Lower leg skin (tissue), 4 donors: ENCODE data around the gene FAM221B. TPM values are rescaled to one million over a fixed set of nuclear protein-coding genes. Genes with fewer than 3 reads are reported as not detected.

Experiments used
- DNase-seq, 2 donors: peaks; one replicate each; pipeline ENCODE4 v3.0.0-alpha.2; 2019; ENCODE audit warnings: low spot score in 2 of 2
- H3K4me3 ChIP-seq: fragments of 200-600 bp; sonication (generic); 2 replicates; pipeline ENCODE4 v1.5.1; 2017; ENCODE audit warnings: mild to moderate bottlenecking, low read depth; ENCODE audit not compliant: poor library complexity, severe bottlenecking
- CTCF ChIP-seq, 3 donors: fragments of 450-650 bp; IDR thresholded peaks; one replicate each; pipeline ENCODE4 v1.5.1; 2016; ENCODE audit warnings: antibody characterized with exemption in 3 of 3, mild to moderate bottlenecking in 3 of 3, moderate library complexity in 2 of 3
- POLR2A ChIP-seq, 2 donors: fragments of 450-650 bp; IDR thresholded peaks; one replicate each; pipeline ENCODE4 v1.6.1; 2016 to 2017; ENCODE audit warnings: antibody characterized with exemption in 2 of 2, mild to moderate bottlenecking in 1 of 2, moderate library complexity in 1 of 2
- WGBS, 2 donors: methylation state at CpG; one replicate each; pipeline ENCODE4 v1.1.5; 2018; 5-methylcytosine and 5-hydroxymethylcytosine counted together
- intact Hi-C: fragments of 100-400 bp; cut with DNase I; formaldehyde crosslinking; loops from one replicate; pipeline ENCODE4 v1.15.0; 2023; ENCODE audit warnings: low total_unique reads
- total RNA-seq, 4 donors: library from RNA; depleted of rRNA; stranded (reverse); fragments of >200 nt; gene quantifications; one replicate each; pipeline ENCODE4 v1.1.0, GENCODE V29; 2016

The FAM221B gene
- total RNA-seq, 4 donors from 2014 or later, result not detected

GRCh38 chr9:35792826-35793225 is 35.7 kb downstream of the FAM221B start:
- intact Hi-C loops, result loop anchor here (5.0 kb wide), 2 partner anchors 89 to 154 kb away; no protein-coding TSS in a partner anchor
- WGBS, 2 donors, result 83 to 86% methylated on average over 14 of the region's 14 CpGs
- H3K4me3 ChIP-seq, result no peak overlapping the region
- TF ChIP-seq CTCF (IDR thresholded peaks at IDR 0.05) (no peak), POLR2A (IDR thresholded peaks at IDR 0.05) (no peak)
- DNase-seq, result no peak

GRCh38 chr9:35792024-35792813 is 36.3 kb downstream of the FAM221B start:
- H3K4me3 ChIP-seq, result no peak overlapping the region
- no peak for DNase-seq
- 70 to 78% methylated on average over 23 to 26 of the region's 34 CpGs for WGBS, 2 donors
- intact Hi-C loops, result loop anchor here (5.0 kb wide), 2 partner anchors 90 to 155 kb away; no protein-coding TSS in a partner anchor
- TF ChIP-seq CTCF (IDR thresholded peaks at IDR 0.05) (no peak), POLR2A (IDR thresholded peaks at IDR 0.05) (no peak)

DNA sequence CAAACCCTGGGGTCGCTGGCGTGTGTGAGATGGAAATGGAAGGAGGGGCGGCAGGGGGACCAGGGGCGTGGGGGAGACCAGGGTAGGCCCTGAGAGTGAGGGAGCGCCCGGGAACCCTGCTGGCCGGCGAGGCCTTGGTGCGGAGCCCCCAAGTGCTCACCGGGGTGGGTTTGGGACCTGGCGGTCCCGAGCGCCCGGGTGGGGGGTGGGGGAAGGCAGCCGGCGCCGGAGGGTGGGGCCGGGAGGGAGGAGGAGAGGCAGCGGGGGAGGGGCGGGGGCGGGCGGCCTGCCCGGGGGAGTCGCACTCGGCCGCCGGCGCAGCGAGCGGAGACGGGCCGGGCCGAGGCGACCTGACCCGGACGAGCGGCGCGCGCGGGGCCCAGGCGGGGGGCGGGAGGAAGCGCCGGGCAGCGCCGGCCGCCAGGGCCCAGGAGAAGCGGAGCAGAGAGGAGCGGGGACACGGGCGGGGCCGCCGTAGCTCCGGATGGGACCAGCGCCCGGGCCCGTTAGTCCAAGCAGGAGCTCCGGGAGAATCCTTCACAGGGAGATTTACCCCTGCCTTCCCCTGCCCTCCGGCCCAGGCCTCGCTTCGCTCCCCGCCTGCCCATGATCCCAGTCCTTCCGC is 37.1 kb downstream of the FAM221B start, which contains the start of gene NPR2:
Gene NPR2, plus strand, starts transcription at position 295 of the 625 bp plus-strand sequence. CDS start 818 bp downstream, outside the sequence.
- intact Hi-C loops, result loop anchor here (5.0 kb wide), 2 partner anchors 91 to 156 kb away; no protein-coding TSS in a partner anchor
- no peak within 1 kb of the TSS for H3K4me3 ChIP-seq
- peak in 1 of 2 donors; percentile 88 for DNase-seq
- WGBS, 2 donors, result 4 to 21% methylated on average over 26 to 56 of the region's 64 CpGs
- TF ChIP-seq CTCF (IDR thresholded peaks at IDR 0.05) (no peak), POLR2A (IDR thresholded peaks at IDR 0.05) (no peak)

GRCh38 chr9:35790385-35791296 is 37.9 kb downstream of the FAM221B start:
- 33 to 37% methylated on average over 37 of the region's 37 CpGs for WGBS, 2 donors

More at GRCh38 chr9:35790385-35791296, 37.9 kb downstream of the FAM221B start:
- no peak for TF ChIP-seq POLR2A (IDR thresholded peaks at IDR 0.05)
- peak in 1 of 3 donors; percentile 68 for TF ChIP-seq CTCF (IDR thresholded peaks at IDR 0.05)
- DNase-seq, result peak; percentile 65 to 93
- intact Hi-C loops, result loop anchor here (5.0 kb wide), 2 partner anchors 92 to 157 kb away; no protein-coding TSS in a partner anchor
- H3K4me3 ChIP-seq, result no peak overlapping the region
